ENCODE results near the gene DENND2A. TPM values are rescaled to one million over a fixed set of nuclear protein-coding genes. Genes with fewer than 3 reads are reported as not detected.
A peak's percentile ranks its signal among the peaks of the same experiment; 100 is the strongest.

Gene DENND2A
- total RNA-seq, 1 donor from 2014 or later = 39.8 TPM

- H3K9me3 Mint-ChIP-seq (ENCODE audit: low read depth) = no peaks in the 10 kb centered on the region
- H3K27ac Mint-ChIP-seq = peak overlapping the region; percentile 58
- H3K27me3 Mint-ChIP-seq = no peaks in the 10 kb centered on the region
- peaks cover 14% of the 10 kb centered on the region for H3K4me1 Mint-ChIP-seq (ENCODE audit: low read depth)
- H3K4me3 Mint-ChIP-seq (ENCODE audit: low read depth) = no peak overlapping the region
- no peak for DNase-seq (ENCODE audit: low spot score, unreplicated experiment)
- peaks cover 7% of the 10 kb centered on the region for H3K36me3 Mint-ChIP-seq (ENCODE audit: insufficient read depth)
- TF ChIP-seq CTCF (IDR thresholded peaks at IDR 0.05; ENCODE audit: unreplicated experiment) = no peak
These were observed 88.4 kb downstream of the DENND2A start for GRCh38 chr7:140552240-140552679.

GRCh38 chr7:140551355-140552239, 89.0 kb downstream of the DENND2A start:
- Mint-ChIP-seq H3K36me3 (ENCODE audit: insufficient read depth) (peaks cover 7% of the 10 kb centered on the region), H3K27me3 (no peaks in the 10 kb centered on the region), H3K4me3 (ENCODE audit: low read depth) (no peak overlapping the region), H3K9me3 (ENCODE audit: low read depth) (no peaks in the 10 kb centered on the region), H3K4me1 (ENCODE audit: low read depth) (peaks cover 14% of the 10 kb centered on the region), H3K27ac (peak overlapping the region; percentile 58)
- no peak for TF ChIP-seq CTCF (IDR thresholded peaks at IDR 0.05; ENCODE audit: unreplicated experiment)
- DNase-seq (ENCODE audit: low spot score, unreplicated experiment) = no peak

GRCh38 chr7:140546947-140547346, 93.7 kb downstream of the DENND2A start:
- H3K9me3 Mint-ChIP-seq (ENCODE audit: low read depth) = no peaks in the 10 kb centered on the region
- peaks cover 10% of the 10 kb centered on the region for H3K4me1 Mint-ChIP-seq (ENCODE audit: low read depth)
- no peak overlapping the region for H3K27ac Mint-ChIP-seq
- no peak overlapping the region for H3K4me3 Mint-ChIP-seq (ENCODE audit: low read depth)
- no peak for TF ChIP-seq CTCF (IDR thresholded peaks at IDR 0.05; ENCODE audit: unreplicated experiment)
- no peaks in the 10 kb centered on the region for H3K27me3 Mint-ChIP-seq
- peaks cover 7% of the 10 kb centered on the region for H3K36me3 Mint-ChIP-seq (ENCODE audit: insufficient read depth)
- no peak for DNase-seq (ENCODE audit: low spot score, unreplicated experiment)

- no peaks in the 10 kb centered on the region for H3K9me3 Mint-ChIP-seq (ENCODE audit: low read depth)
- H3K36me3 Mint-ChIP-seq (ENCODE audit: insufficient read depth) = peaks cover 14% of the 10 kb centered on the region
- no peak overlapping the region for H3K27ac Mint-ChIP-seq
- no peaks in the 10 kb centered on the region for H3K27me3 Mint-ChIP-seq
- H3K4me3 Mint-ChIP-seq (ENCODE audit: low read depth) = no peak overlapping the region
- peaks cover 31% of the 10 kb centered on the region for H3K4me1 Mint-ChIP-seq (ENCODE audit: low read depth)
- no peak for DNase-seq (ENCODE audit: low spot score, unreplicated experiment)
- no peak for TF ChIP-seq CTCF (IDR thresholded peaks at IDR 0.05; ENCODE audit: unreplicated experiment)
These were observed 96.2 kb downstream of the DENND2A start for GRCh38 chr7:140544388-140544826.

- H3K36me3 Mint-ChIP-seq (ENCODE audit: insufficient read depth) = peaks cover 19% of the 10 kb centered on the region
- no peak for DNase-seq (ENCODE audit: low spot score, unreplicated experiment)
- H3K9me3 Mint-ChIP-seq (ENCODE audit: low read depth) = no peaks in the 10 kb centered on the region
- no peak for TF ChIP-seq CTCF (IDR thresholded peaks at IDR 0.05; ENCODE audit: unreplicated experiment)
- H3K27ac Mint-ChIP-seq = peak overlapping the region; percentile 96
- peaks cover 33% of the 10 kb centered on the region for H3K4me1 Mint-ChIP-seq (ENCODE audit: low read depth)
- H3K27me3 Mint-ChIP-seq = no peaks in the 10 kb centered on the region
- peak overlapping the region; percentile 22 for H3K4me3 Mint-ChIP-seq (ENCODE audit: low read depth)
These were observed 98.4 kb downstream of the DENND2A start for GRCh38 chr7:140542228-140542603.

All from progenitor cell of endocrine pancreas (in vitro differentiated cells).